GM21381 (cell line): ENCODE measurements around the gene MOB3B.

Experiments used
- ATAC-seq: cut with Tn5 transposase; IDR thresholded peaks from one replicate; pipeline ENCODE4 v1.9.1; 2021; ENCODE audit warnings: mild to moderate bottlenecking, moderate library complexity; ENCODE audit not compliant: unreplicated experiment

The MOB3B gene

GRCh38 chr9:27542508-27542907 is 12.9 kb upstream of the MOB3B start:
- no peak for ATAC-seq

DNA sequence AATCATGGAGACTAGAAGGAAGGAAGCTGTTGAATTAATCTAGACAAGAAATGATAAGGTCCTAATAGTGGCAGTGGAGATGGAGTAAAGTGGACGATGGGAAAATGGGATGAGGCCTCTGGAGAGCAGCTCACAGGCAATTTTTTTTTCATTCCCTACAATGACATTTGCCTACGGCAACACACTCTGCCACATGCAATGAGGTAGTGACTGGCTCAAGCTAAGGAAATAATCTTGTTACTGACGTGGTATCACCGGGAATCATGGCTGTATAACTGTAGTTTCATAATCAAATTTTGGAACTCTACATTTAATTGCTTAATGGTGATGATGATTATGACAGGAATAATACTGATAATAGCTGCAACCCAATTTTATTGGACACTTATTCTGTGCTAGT is 12.1 kb upstream of the MOB3B start:
- no peak for ATAC-seq

- no peak for ATAC-seq
Observed at GRCh38 chr9:27540502-27540901, 10.9 kb upstream of the MOB3B start.

GRCh38 chr9:27539479-27540441 is 10.1 kb upstream of the MOB3B start:
- ATAC-seq = peak; percentile 49

GRCh38 chr9:27538647-27539046 is 9.0 kb upstream of the MOB3B start:
- ATAC-seq = no peak

DNA sequence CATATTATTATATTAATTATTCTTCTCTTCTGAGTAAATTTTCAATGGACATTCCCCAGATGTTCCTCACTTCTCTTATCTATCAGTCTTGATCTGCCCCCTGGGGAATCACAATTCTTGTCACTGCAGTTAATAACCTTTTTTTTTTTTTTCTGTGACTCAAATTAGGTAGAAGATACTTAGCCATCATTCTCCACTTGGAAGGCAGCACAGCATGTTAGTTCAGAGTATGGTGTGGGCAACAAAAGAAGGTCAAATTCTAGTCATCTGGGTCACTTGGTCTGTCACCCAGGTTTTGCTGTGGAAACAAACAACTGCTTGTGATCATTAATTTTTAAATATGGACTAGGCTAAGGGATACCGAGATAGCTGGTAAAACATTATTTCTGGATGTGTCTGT is 8.1 kb upstream of the MOB3B start:
- no peak for ATAC-seq

GRCh38 chr9:27537027-27537435 is 7.4 kb upstream of the MOB3B start:
- ATAC-seq = no peak

GRCh38 chr9:27536168-27536567 is 6.6 kb upstream of the MOB3B start:
- ATAC-seq = no peak

DNA sequence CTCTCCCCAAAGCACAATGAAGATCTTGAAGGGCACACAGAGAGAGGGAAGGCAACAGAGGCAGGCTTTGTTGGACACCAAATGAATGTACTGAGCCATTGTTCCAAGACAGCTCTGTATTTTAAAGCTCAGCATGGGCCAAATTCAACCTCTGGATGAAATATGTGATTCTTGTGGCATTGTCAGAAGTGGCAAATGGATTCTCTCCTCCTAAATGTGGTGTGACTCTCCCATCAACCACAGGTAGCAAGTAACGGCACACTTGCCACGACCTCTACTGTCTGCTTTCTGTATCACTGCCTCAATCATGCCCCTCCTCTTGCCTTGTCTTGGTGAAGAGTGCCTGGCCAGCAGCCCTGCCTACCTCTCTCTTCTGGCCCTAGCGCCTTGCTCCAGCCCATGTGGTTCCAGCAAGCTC is 6.1 kb upstream of the MOB3B start:
- ATAC-seq = no peak

DNA sequence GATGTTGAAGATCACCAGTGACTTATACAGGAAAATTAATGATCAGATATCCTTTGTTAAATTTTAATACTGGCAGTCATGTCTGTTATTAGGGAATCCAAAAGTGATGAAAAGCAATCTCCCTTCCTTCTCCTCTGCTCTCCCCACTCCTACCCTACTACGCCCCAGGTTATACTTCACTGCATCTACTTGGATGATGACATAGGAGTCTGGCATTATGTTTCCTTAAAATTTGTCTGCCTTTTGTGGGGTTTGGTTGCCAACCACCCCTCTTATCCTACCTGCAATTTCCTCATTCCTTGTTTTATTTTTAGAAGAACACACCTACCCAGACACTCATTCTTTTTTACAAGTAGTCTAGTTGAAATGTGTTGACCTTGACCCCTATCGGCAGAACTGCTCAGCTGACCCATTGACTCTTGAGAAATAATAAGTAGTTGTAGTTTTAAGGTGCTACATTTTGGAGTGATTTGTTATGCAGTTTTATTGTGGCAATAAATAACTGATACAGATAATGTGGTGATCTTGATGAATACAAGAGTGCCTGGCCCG is 5.1 kb upstream of the MOB3B start:
- no peak for ATAC-seq

DNA sequence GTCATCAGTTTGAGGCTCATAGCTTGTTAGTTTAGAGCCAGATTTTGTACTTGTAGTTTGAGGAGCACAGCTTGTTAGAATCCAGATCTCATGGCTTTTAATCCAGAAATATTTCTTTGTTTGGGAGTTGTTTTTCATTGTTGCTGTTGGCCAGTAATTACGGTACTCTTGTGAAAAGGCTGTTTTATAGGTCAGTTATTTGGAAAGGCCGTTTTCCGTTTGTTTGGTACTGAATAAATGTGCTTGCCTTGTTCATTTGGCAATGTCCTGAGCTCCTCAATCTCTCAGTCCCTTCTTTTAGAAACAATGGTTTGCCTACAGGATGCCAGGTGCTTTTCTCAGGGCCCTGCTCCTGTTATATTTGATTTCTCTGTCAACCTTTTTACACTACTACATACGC is 4.5 kb upstream of the MOB3B start:
- no peak for ATAC-seq

- ATAC-seq = no peak
Observed at GRCh38 chr9:27533311-27533710, 3.7 kb upstream of the MOB3B start.

DNA sequence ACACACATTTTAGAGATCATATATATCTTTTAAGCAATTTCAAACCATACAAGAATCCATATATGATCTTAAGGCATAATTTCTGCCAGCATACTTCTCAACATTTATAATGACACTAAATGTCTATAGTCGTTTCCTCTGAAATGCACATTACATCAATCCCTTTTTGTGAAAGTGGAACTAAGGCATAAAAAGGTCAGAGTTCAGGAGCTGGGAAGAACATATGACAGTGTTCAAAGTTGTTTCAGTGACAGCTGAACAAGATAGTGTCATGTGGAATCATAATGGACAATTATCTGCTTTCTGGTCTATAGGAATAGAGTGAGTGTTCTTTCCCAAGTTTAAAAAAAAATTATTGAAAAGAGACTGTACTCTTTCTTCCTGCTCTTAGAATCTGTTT is 2.4 kb upstream of the MOB3B start:
- ATAC-seq = no peak

GRCh38 chr9:27530915-27531755 is 1.5 kb upstream of the MOB3B start:
- ATAC-seq = no peak

DNA sequence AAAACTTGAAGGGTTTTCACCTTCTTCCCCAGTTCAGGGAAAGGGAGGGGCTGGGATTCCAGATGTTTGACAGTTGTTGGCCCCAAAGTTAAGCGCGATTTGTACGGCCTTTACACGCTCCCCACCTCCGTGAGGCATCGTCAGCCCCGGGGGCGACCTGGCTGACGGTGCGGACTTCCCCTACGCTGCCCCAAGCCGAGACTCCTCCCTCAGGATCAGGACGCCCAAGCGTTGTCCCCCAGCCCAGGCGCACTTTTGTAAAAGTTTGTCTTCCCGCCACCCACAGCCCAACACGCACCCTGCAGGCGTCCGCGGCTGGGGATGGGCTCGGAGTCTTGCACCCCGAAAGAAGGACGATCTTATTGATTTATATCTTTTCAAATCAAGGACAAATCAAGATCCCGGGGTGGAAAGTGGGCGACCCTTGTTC is 713 bp downstream of the MOB3B start:
- ATAC-seq = peak; percentile 43

GRCh38 chr9:27528076-27528885 is 1.3 kb downstream of the MOB3B start:
- ATAC-seq = peak; percentile 60

- ATAC-seq = no peak
Observed at GRCh38 chr9:27527702-27528075, 1.9 kb downstream of the MOB3B start.

DNA sequence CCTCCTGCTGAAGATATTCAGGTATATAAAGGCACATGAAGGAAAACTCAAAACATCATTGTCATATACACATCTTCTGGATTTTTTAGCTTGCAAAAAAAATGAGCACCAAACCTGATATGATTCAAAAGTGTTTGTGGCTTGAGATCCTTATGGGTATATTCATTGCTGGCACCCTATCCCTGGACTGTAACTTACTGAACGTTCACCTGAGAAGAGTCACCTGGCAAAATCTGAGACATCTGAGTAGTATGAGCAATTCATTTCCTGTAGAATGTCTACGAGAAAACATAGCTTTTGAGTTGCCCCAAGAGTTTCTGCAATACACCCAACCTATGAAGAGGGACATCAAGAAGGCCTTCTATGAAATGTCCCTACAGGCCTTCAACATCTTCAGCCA is 5.4 kb downstream of the MOB3B start, which contains the start of gene IFNK:
IFNK (plus strand) TSS at position 55 of the 400 bp plus-strand sequence; CDS start at position 102, 47 bp downstream.
- ATAC-seq = no peak

GRCh38 chr9:27523141-27523540 is 6.5 kb downstream of the MOB3B start:
- no peak for ATAC-seq

- no peak for ATAC-seq
Observed at GRCh38 chr9:27520986-27521385, 8.6 kb downstream of the MOB3B start.
